OCI-LY3 (cell line): ENCODE measurements around the gene DUS2.

Experiments used
- H2AFZ ChIP-seq: fragments of 200-600, 300-600 bp; shearing (Covaris generic); 2 replicates; pipeline ENCODE4 v1.6.0; 2014; ENCODE audit warnings: antibody characterized with exemption, low read depth, low read length
- H3K27ac ChIP-seq: fragments of 200-600, 300-600 bp; sonication (generic); 2 replicates; pipeline ENCODE4 v1.5.1; 2014; ENCODE audit warnings: mild to moderate bottlenecking, low read length, moderate library complexity, mixed read lengths
- H3K27me3 ChIP-seq: fragments of 200-600, 300-600 bp; sonication (generic); 2 replicates; pipeline ENCODE4 v1.6.1; 2014; ENCODE audit warnings: low read depth, low read length, mixed read lengths
- H3K36me3 ChIP-seq: fragments of 200-600, 300-600 bp; sonication (generic); replicated peaks from 2 replicates; pipeline ENCODE3; 2014; ENCODE audit warnings: low read depth, low read length, mixed read lengths
- H3K4me1 ChIP-seq: fragments of 300-600, 200-600 bp; sonication (generic); 2 replicates; pipeline ENCODE4 v1.6.1; 2014; ENCODE audit warnings: low read length, mixed read lengths
- H3K4me2 ChIP-seq: fragments of 200-600, 300-600 bp; sonication (generic); 2 replicates; pipeline ENCODE4 v1.6.1; 2014; ENCODE audit warnings: low read length, mixed read lengths
- H3K4me3 ChIP-seq: fragments of 300-600, 200-600 bp; sonication (generic); 2 replicates; pipeline ENCODE4 v1.5.1; 2014; ENCODE audit warnings: antibody characterized with exemption, mild to moderate bottlenecking, low read length, moderate library complexity
- H3K79me2 ChIP-seq: fragments of 300-600, 200-600 bp; shearing (Covaris generic); 2 replicates; pipeline ENCODE4 v1.6.1; 2014; ENCODE audit warnings: mild to moderate bottlenecking, low read length, mixed read lengths
- H3K9ac ChIP-seq: fragments of 300-600, 200-600 bp; shearing (Covaris generic); 2 replicates; pipeline ENCODE4 v1.6.0; 2014; ENCODE audit warnings: mild to moderate bottlenecking, low read length, moderate library complexity
- H3K9me3 ChIP-seq: fragments of 200-600, 300-600 bp; shearing (Covaris generic); 2 replicates; pipeline ENCODE4 v1.6.1; 2014; ENCODE audit warnings: low read length, mixed read lengths; ENCODE audit not compliant: insufficient read depth
- H4K20me1 ChIP-seq: fragments of 200-600, 300-600 bp; sonication (generic); 2 replicates; pipeline ENCODE4 v1.6.1; 2016; ENCODE audit warnings: low read length, mixed read lengths; ENCODE audit not compliant: insufficient read depth
- EZH2phosphoT487 ChIP-seq: fragments of 200-600 bp; shearing (Covaris generic); IDR thresholded peaks from 2 replicates; pipeline ENCODE4 v1.6.1; 2018; ENCODE audit warnings: antibody characterized with exemption, mixed run types, low read depth
- TF ChIP-seq, protein P1 (sequence below): fragments of 200-600, 300-600 bp; sonication (generic); IDR thresholded peaks from 2 replicates; pipeline ENCODE4 v1.5.1; 2014; ENCODE audit warnings: antibody characterized with exemption, low read length, low read depth

Gene DUS2

DNA sequence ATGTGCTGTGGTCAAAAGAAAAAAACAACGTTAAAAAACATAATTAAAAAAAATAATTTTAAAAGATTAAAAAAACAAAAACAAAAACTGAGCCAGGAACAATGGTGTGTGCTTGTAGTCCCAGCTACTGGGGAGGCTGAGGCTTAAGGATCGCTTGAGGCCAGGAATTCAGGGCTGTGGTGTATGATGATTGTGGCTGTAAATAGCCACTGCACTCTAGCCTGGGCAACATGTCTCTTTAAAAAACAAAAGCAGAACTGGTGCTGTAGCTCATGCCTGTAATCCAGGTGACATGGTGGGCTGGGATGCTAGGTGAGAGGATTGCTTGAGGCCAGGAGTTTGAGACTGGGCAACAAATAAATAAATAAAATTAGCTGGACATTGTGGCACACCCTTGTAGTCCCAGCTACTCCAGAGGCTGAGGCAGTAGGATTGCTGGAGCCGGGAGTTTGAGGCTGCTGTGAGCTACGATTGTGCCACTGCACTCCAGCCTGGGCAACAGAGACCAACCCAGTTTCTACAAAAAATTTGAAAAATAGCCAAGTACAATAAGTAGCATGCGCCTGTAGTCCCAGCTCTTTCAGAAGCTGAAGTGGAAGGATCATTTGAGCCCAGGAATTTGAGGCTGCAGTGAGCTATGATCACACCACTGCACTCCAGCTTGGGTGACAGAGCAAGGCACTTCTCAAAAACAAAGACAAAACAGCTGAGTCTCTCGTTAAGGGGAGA lies 105.7 kb downstream of the DUS2 start:
- H3K9ac ChIP-seq: no peak overlapping the region
- H3K27ac ChIP-seq: no peak overlapping the region

More for the DNA sequence above, 105.7 kb downstream of the DUS2 start:
- H3K9me3 ChIP-seq: no peaks in the 10 kb centered on the region
- no peaks in the 10 kb centered on the region for H3K27me3 ChIP-seq
- peaks cover 10% of the 10 kb centered on the region for H3K4me1 ChIP-seq
- peaks cover 37% of the 10 kb centered on the region for H3K79me2 ChIP-seq
- no peak overlapping the region for H3K4me3 ChIP-seq
- peaks cover 7% of the 10 kb centered on the region for H3K36me3 ChIP-seq
- H4K20me1 ChIP-seq: 0 out of 2 replicates have a peak, but pooled peaks cover 6% of the 10 kb centered on the region
- no peak overlapping the region for H2AFZ ChIP-seq
- no peak for TF ChIP-seq EZH2phosphoT487
- TF ChIP-seq, protein P1, sequence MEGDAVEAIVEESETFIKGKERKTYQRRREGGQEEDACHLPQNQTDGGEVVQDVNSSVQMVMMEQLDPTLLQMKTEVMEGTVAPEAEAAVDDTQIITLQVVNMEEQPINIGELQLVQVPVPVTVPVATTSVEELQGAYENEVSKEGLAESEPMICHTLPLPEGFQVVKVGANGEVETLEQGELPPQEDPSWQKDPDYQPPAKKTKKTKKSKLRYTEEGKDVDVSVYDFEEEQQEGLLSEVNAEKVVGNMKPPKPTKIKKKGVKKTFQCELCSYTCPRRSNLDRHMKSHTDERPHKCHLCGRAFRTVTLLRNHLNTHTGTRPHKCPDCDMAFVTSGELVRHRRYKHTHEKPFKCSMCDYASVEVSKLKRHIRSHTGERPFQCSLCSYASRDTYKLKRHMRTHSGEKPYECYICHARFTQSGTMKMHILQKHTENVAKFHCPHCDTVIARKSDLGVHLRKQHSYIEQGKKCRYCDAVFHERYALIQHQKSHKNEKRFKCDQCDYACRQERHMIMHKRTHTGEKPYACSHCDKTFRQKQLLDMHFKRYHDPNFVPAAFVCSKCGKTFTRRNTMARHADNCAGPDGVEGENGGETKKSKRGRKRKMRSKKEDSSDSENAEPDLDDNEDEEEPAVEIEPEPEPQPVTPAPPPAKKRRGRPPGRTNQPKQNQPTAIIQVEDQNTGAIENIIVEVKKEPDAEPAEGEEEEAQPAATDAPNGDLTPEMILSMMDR: no peak
- no peak overlapping the region for H3K4me2 ChIP-seq
